HG03442 (cell line): ENCODE results near the gene FLCN.
"Not testable (repeated sequence)": the region's sequence is repeated elsewhere in the genome, so short reads cannot be mapped to it uniquely, and the experiment has no call there.

Source experiments
- ATAC-seq: cut with Tn5 transposase; IDR thresholded peaks from one replicate; pipeline ENCODE4 v1.9.1; 2021; ENCODE audit warnings: mild to moderate bottlenecking, moderate library complexity; ENCODE audit not compliant: unreplicated experiment

The FLCN gene

DNA sequence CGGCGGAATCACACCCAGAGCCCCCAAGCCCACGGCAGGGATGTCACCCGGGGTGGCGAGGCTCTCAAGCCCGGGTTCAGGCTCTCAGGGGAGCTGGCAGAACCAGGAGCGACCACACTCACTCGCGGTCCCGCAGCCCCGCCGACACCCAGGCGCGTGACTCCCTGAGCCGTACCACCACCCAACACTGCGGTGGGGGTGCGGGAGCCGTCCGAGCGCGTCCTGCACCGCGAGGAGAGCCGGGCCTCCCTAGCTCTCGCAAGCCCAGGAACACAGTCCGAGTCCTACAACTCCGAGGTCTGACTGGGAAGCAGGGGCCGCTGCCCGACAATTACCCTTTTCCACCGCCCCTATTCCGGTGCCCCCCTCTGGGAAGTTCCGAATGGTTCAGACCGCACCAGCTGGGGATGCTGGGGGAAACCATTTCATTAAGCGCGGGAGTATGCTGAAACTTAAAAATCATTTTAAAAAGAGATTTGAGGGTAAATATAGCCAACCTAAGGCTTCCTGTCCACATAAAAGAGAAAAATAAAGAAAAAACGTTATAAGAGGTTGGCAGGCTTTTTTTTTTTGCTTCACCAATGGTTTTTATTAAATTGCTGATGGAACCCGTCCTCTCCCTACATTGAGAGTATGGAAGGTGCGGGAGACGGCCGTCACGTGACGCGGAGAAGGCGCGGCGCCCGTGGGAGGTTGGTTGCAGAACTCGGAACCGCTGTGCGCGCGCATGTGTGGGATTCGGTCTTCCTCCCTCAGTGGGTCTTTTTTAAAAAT, at the start of gene FLCN:
Gene FLCN, minus strand, starts transcription at position 143 of the 774 bp plus-strand sequence. CDS start 9,031 bp downstream, outside the sequence.
- ATAC-seq = peak; percentile 74

- no peak for ATAC-seq
Measured at GRCh38 chr17:17285951-17286350, 49.0 kb upstream of the FLCN start.

GRCh38 chr17:17280613-17281549, 43.9 kb upstream of the FLCN start, which contains the start of gene COPS3:
Gene COPS3 (minus strand): TSS chr17:17281246. CDS start chr17:17281186, 60 bp downstream.
- peak; percentile 83 for ATAC-seq

GRCh38 chr17:17279316-17279715, 42.3 kb upstream of the FLCN start:
- no peak for ATAC-seq

- not testable (repeated sequence) for ATAC-seq
Measured at GRCh38 chr17:17277431-17277830, 40.5 kb upstream of the FLCN start.

- no peak for ATAC-seq
Measured at GRCh38 chr17:17275971-17276370, 39.0 kb upstream of the FLCN start.

GRCh38 chr17:17269926-17270773, 33.2 kb upstream of the FLCN start:
- ATAC-seq = no peak

DNA sequence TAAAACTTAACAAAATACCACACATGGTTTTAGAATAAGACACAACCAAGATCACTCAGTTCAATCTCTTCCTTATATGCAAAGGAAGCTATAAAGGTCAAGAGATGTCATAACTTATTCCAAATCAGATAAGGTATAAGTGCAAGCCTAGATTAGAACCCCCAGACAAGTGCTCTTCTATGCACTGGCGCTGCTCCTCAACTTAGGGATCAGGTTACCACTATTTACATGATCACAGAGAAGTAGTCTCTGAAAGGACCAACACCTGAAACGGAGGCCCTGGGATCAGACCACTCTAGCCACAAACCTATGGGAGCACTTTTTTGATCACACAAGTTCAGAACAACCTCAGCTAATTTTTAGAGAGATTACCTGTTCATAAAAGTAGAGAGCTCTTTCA, 27.5 kb upstream of the FLCN start:
- no peak for ATAC-seq

- ATAC-seq = no peak
Measured at GRCh38 chr17:17258998-17259397, 22.0 kb upstream of the FLCN start.

DNA sequence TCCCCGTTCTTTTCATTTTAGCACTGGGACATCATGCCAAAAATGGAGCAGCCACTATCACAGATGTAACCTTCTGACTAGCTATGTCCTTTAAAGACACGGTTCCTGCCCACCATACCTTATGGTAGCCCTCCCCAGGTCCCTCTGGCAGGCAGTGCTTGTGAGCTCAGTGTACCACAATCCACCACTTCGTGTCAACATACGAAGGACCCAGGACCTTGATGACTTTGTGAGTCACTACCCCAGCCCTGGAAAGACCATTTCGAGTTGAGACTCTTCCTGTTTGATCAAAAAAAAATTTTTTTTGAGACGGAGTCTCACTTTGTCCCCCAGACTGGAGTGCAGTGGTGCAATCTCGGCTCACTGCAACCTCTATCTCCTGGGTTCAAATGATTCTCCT, 21.0 kb upstream of the FLCN start:
- ATAC-seq = no peak

DNA sequence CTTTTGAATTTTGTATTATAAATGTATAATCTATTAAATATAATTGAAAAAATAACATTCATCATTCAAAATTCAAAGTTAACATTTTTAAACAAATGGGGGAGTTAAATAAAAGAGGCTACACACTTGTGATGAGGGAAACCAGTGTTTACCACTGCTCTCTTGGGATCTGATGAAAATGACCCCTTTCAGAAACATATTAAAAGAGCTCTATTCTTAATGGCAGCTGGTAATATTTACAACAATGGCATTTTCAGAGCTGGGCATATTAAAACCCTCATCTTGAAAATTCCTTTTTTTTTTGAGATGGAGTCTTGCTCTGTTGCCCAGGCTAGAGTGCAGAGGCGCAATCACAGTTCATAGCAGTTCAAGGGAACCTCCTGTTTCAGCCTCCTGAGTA, 19.3 kb upstream of the FLCN start:
- ATAC-seq = no peak

DNA sequence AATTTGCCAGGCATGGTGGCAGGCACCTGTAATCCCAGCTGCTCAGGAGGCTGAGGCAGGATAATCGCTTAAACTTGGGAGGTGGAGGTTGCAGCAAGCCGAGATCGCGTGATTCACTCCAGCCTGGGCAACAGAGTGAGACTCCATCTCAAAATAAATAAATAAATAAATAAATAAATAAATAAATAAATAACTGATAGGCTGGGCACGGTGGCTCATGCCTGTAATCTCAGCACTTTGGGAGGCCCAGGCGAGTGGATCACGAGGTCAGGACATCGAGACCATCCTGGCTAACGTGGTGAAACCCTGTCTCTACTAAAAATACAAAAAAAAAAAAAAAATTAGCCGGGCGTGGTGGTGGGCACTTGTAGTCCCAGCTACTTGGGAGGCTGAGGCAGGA, 18.7 kb upstream of the FLCN start:
- not testable (repeated sequence) for ATAC-seq

- no peak for ATAC-seq
Measured at GRCh38 chr17:17254036-17254435, 17.1 kb upstream of the FLCN start.

GRCh38 chr17:17253406-17253805, 16.4 kb upstream of the FLCN start:
- no peak for ATAC-seq

- ATAC-seq = no peak
Measured at GRCh38 chr17:17252149-17252661, 15.2 kb upstream of the FLCN start.

GRCh38 chr17:17246879-17247278, 9.9 kb upstream of the FLCN start:
- ATAC-seq = no peak

DNA sequence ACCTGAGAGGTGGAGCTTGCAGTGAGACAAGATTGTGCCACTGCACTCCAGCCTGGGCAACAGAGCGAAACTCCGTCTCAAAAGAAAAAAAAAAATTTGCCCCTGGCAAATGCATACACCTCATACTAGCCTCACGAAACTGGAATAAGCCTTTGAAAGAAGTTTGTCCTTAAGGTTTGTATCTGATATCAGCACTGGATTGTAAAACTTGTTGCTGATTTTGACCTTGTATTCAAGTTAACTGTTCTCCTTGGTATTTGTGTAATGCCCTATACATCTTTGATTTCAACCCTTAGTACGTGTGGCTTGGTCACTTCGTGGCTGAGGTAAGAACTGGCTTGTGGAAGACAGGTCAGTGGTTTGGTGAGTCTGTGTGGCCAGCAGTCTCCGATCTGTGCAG, 6.2 kb upstream of the FLCN start:
- no peak for ATAC-seq

DNA sequence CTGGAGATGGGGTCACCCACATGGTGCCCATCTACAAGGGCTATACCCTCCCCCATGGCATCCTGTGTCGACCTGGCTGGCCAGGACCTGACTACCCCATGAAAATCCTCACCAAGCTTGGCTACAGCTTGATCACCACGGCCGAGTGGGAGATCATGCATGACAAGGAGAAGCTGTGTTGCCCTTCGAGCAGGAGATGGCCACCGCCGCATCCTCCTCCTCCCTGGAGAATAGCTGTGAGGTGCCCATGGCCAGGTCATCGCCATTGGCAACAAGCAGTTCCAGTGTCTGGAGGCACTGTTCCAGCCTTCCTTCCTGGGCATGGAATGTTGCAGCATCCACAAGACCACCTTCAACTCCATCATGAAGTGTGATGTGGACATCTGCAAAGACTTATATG, 5.3 kb upstream of the FLCN start:
- no peak for ATAC-seq

DNA sequence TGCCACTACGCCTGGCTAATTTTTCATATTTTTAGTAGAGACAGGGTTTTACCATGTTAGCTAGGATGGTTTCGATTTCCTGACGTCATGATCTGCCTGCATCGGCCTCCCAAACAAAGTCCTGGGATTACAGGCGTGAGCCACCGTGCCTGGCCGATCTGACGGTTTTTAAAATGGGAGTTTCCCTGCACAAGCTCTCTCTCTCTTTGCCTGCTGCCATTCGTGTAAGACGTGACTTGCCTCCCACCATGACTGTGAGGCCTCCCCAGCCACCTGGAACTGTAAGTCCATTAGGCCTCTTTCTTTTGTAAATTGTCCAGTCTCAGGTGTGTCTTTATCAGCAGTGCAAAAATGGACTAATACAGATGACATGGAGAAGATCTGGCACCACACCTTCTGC, 4.7 kb upstream of the FLCN start:
- no peak for ATAC-seq

DNA sequence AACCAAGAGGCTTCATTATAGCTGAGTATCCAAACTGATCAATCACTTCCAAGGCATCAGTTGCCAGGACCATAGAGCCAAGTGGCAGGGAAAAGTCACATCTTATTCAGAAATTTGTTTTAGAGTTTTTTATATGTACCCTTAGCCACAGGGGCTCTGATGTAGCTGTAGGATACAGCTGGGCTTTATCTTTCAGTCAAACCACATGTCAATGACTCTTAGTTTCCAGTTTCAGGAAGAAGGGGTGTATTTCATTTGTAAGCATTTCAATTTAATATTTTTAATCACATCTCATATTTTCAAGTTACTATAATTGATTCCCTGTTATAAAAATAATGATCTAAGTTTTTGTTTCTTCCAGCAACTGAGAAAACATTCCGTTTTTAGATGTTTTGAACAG, 2.9 kb upstream of the FLCN start:
- ATAC-seq = no peak
